Measurements from ENCODE around the gene PTCRA. TPM values are rescaled to one million over a fixed set of nuclear protein-coding genes. Genes with fewer than 3 reads are reported as not detected.

PTCRA gene
- total RNA-seq, 4 donors from 2014 or later = not detected

GRCh38 chr6:42970871-42971612 is 55.2 kb downstream of the PTCRA start:
- Histone ChIP-seq H3K4me1 (peaks cover 4 to 14% (median 7%) of the 10 kb centered on the region in 3 donors), H3K9me3 (no peaks in the 10 kb centered on the region), H3K27me3 (no peaks in the 10 kb centered on the region), H3K4me3 (no peak overlapping the region), H3K27ac (no peak overlapping the region), H3K36me3 (peaks cover 0 to 39% (median 22%) of the 10 kb centered on the region in 3 donors)
- intact Hi-C loops (cut with DNase I) = no loop called here
- 69 to 72% methylated on average over 4 of the region's 4 CpGs for WGBS, 2 donors
- no peak for DNase-seq
- TF ChIP-seq CTCF (IDR thresholded peaks at IDR 0.05) (no peak), POLR2A (IDR thresholded peaks at IDR 0.05) (no peak)

GRCh38 chr6:42971746-42972327 is 56.0 kb downstream of the PTCRA start:
- Histone ChIP-seq H3K4me1 (peaks cover 4 to 22% (median 8%) of the 10 kb centered on the region in 3 donors), H3K27ac (no peak overlapping the region), H3K9me3 (no peaks in the 10 kb centered on the region), H3K4me3 (no peak overlapping the region), H3K27me3 (no peaks in the 10 kb centered on the region), H3K36me3 (peaks cover 0 to 32% (median 17%) of the 10 kb centered on the region in 3 donors)
- TF ChIP-seq CTCF (IDR thresholded peaks at IDR 0.05) = no peak
- TF ChIP-seq POLR2A (IDR thresholded peaks at IDR 0.05) = no peak
- 65 to 84% methylated on average over 3 of the region's 3 CpGs for WGBS, 2 donors
- no peak for DNase-seq
- intact Hi-C loops (cut with DNase I) = no loop called here

GRCh38 chr6:42973926-42974325 is 58.1 kb downstream of the PTCRA start:
- TF ChIP-seq CTCF (IDR thresholded peaks at IDR 0.05) (no peak), POLR2A (IDR thresholded peaks at IDR 0.05) (no peak)
- H3K27ac ChIP-seq = no peak overlapping the region
- WGBS, 2 donors = 83 to 89% methylated on average over 1 to 3 of the region's 3 CpGs

GRCh38 chr6:42974919-42975505 is 59.2 kb downstream of the PTCRA start:
- Histone ChIP-seq H3K27ac (no peak overlapping the region), H3K36me3 (peaks cover 0 to 4% (median 4%) of the 10 kb centered on the region in 3 donors), H3K4me3 (no peak overlapping the region), H3K9me3 (no peaks in the 10 kb centered on the region), H3K4me1 (peaks cover 20 to 47% (median 24%) of the 10 kb centered on the region in 3 donors), H3K27me3 (no peaks in the 10 kb centered on the region)
- TF ChIP-seq CTCF (IDR thresholded peaks at IDR 0.05) = no peak
- TF ChIP-seq POLR2A (IDR thresholded peaks at IDR 0.05) = no peak
- intact Hi-C loops (cut with DNase I) = no loop called here
- 46% methylated on average over 5 of the region's 5 CpGs for WGBS, 2 donors
- no peak for DNase-seq

More at GRCh38 chr6:42973926-42974325, 58.1 kb downstream of the PTCRA start:
- H3K27me3 ChIP-seq = no peaks in the 10 kb centered on the region
- no peaks in the 10 kb centered on the region for H3K9me3 ChIP-seq
- H3K4me3 ChIP-seq = no peak overlapping the region
- intact Hi-C loops (cut with DNase I) = no loop called here
- DNase-seq = no peak
- peaks cover 0 to 11% (median 9%) of the 10 kb centered on the region in 3 donors for H3K36me3 ChIP-seq
- H3K4me1 ChIP-seq = peaks cover 13 to 39% (median 20%) of the 10 kb centered on the region in 3 donors

Other genes with a start within 250 kb of the PTCRA start
- 1 to 10 TPM in 1 of 4 donors, under 1 TPM in 1, not detected in 2; 0.94 to 1.3 TPM for gene PRPH2, start 193.5 kb upstream of the PTCRA start, total RNA-seq
- gene TBCC, start 169.9 kb upstream of the PTCRA start, total RNA-seq = 10 to 100 TPM; 16.2 to 32.9 (median 24.8) TPM
- 10 to 100 TPM in 2 of 4 donors, 1 to 10 TPM in 2; 5.8 to 13.9 (median 8.9) TPM for gene BICRAL, start 134.0 kb upstream of the PTCRA start, total RNA-seq
- gene RPL7L1, start 36.4 kb upstream of the PTCRA start, total RNA-seq = 100 to 1,000 TPM in 1 of 4 donors, 10 to 100 TPM in 3; 67.4 to 122 (median 92.2) TPM
- 10 to 100 TPM; 10.3 to 24.6 (median 17.7) TPM for gene CNPY3, start 13.4 kb downstream of the PTCRA start, total RNA-seq
- under 1 TPM in 1 of 4 donors, not detected in 3; 0.76 TPM for gene GNMT, start 44.7 kb downstream of the PTCRA start, total RNA-seq
- gene PEX6, start 63.1 kb downstream of the PTCRA start, total RNA-seq = 10 to 100 TPM; 11.3 to 21.2 (median 17.1) TPM
- 10 to 100 TPM; 15.6 to 35.9 (median 27.4) TPM for gene PPP2R5D, start 68.5 kb downstream of the PTCRA start, total RNA-seq
- 10 to 100 TPM; 28.9 to 56.6 (median 49.1) TPM for gene MEA1, start 97.9 kb downstream of the PTCRA start, total RNA-seq
- gene KLHDC3, start 98.2 kb downstream of the PTCRA start, total RNA-seq = 10 to 100 TPM; 35.7 to 62.9 (median 48.5) TPM
- 10 to 100 TPM; 52.5 to 66.4 (median 65.4) TPM for gene RRP36, start 105.6 kb downstream of the PTCRA start, total RNA-seq
- gene CUL7, start 137.8 kb downstream of the PTCRA start, total RNA-seq = 10 to 100 TPM in 1 of 4 donors, 1 to 10 TPM in 3; 6.5 to 10.8 (median 8.0) TPM
- 10 to 100 TPM; 23.3 to 29.1 (median 24.5) TPM for gene MRPL2, start 143.4 kb downstream of the PTCRA start, total RNA-seq
- gene KLC4, start 143.6 kb downstream of the PTCRA start, total RNA-seq = 10 to 100 TPM in 2 of 4 donors, 1 to 10 TPM in 2; 4.5 to 15.8 (median 9.4) TPM
- gene PTK7, start 160.3 kb downstream of the PTCRA start, total RNA-seq = 10 to 100 TPM; 30.6 to 44.1 (median 36.7) TPM

Data from esophagus squamous epithelium (tissue), 5 donors.